Peyer's patch (tissue), 4 donors: ENCODE measurements around the gene ITGA11.

ENCODE experiments used
- CTCF ChIP-seq, 6 experiments: fragments of 450-650 bp in 4 of 6; fragments of 200-600 bp in 2 of 6; sonication (generic) in 1 of 6; IDR thresholded peaks; one replicate each; pipeline ENCODE4 v1.5.1; 2017 to 2019; ENCODE audit warnings: antibody characterized with exemption in 6 of 6, mild to moderate bottlenecking in 3 of 6, moderate library complexity in 1 of 6
- POLR2A ChIP-seq, 2 donors: fragments of 450-650 bp; IDR thresholded peaks; one replicate each; pipeline ENCODE4 v1.5.1; 2017; ENCODE audit warnings: antibody characterized with exemption in 2 of 2, mild to moderate bottlenecking in 2 of 2, moderate library complexity in 2 of 2

DNA sequence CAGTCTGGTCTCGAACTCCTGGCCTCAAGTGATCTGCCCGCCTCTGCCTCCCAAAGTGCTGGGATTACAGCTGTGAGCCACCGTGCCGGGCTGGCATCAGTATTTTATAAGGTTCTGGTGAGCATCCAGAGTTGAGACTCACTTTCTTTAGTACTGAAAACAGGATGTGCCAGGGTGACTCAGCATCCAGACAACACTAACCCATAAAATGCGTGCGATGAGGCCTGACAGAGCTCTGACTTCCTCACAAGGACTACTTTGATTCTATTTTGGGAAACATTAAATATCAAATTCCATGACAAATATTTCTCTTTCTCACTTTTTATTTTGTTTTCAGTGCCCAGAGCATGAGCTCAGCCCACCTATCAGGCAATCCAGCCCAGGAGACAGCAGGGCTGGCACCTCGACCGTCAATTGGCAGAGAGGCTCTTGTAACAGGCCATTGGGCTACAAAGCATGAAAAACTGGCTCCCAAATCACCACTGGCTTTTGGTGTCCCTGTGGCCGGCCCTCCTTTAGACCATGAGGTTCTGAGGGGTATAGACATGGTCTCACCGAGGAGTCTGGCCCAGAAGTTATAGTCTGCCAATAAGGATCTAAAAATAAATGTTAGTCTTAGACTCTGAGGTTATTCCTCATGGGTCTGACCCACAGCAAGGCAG lies 79.4 kb downstream of the ITGA11 start:
- TF ChIP-seq CTCF (IDR thresholded peaks at IDR 0.05), result no peak
- no peak for TF ChIP-seq POLR2A (IDR thresholded peaks at IDR 0.05)
